GM18520 (cell line): ENCODE measurements around the gene PAK5.

Experiments
- ATAC-seq: cut with Tn5 transposase; IDR thresholded peaks from one replicate; pipeline ENCODE4 v1.9.1; 2021; ENCODE audit not compliant: unreplicated experiment

Gene PAK5

DNA sequence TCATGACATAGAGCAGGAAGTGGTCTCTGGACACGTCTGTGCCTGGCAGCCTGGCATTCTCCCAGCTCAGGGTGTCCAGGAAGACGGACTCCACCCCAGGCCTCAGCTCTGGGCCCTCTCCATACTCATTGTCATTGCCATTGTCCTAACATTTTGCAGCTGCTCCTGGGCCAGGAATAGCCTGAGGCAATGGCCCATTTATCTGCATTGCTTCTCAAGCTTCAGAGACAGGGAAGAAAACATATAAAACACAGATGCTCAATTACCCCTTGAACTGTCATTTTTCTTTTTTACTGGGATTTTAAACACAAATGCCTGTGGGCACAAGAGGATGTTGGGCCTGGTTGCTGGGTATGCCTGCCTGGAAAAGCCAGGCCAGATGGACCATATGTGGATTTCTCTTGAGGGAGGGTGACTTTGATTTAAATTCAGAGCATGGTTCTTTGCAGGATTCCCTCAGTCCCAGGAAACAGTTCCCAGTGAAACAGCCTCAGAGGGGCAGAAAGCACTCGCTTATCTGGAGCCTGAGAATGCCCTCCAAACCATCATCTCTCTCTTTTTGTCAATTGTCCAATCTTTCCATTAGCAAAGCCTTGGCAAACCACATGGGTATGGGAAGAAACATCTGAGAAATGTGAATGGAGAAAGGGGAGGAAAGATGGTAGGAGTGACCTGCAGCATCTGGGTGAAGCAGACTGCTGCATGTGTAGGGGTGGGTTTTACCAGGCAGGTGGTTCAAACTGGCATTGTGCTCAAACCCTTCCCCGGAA lies 306.6 kb downstream of the PAK5 start:
- no peak for ATAC-seq

DNA sequence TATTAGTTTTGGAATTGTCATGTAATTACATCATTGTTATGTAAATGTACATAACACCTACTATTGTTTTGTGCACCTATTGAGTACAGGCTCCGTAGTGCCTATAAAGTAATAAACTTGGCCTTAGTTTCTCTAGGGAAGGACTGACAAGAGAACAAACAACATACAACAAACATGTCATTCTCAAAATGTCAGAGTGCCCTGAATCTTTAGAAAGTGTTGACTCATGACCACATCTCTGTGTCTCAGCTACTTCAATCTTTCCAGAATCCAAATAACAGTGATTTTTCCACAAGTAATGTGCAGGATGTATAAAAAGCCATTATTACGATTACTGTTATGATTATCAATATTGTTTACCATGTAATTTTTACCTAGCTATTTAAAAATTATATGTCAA lies 307.3 kb downstream of the PAK5 start:
- no peak for ATAC-seq

DNA sequence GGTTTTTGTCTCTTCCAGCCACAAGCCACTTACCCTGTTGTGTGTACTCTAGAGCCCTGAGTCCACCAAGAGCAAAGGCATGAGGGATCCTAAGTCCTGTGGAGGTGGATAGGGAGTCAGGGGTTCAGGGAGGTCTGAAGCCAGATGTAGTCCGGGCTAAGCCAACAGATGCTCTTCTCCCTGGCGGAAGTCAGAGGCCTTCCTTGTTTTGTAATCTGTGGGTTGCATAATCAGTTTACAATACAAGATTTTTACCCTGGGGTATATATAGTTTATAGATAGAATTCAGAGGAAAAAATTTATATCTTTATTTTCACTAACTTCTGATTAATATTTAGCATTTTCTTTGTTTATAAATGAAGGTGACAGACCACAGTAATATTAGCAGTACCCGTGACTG lies 315.2 kb downstream of the PAK5 start:
- no peak for ATAC-seq

DNA sequence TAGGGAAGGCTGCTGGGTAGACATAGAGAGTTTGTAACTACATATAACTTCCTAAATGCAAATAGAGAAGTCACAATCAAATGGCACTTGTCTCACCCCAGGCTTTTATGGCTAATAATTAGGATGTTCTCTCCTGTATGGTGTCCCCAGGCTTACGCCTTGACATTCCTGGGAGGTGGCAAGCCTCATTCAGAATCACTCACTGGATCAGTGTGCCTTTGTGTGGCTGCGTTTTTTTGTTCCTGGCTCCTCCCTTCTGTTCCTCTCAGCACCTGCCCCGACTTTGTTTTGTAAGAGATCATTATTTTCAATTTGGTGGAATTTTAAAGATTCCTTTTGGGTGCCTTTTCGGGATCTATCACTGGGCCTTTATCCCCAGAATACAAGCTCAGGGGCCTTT lies 318.8 kb downstream of the PAK5 start:
- ATAC-seq = no peak

DNA sequence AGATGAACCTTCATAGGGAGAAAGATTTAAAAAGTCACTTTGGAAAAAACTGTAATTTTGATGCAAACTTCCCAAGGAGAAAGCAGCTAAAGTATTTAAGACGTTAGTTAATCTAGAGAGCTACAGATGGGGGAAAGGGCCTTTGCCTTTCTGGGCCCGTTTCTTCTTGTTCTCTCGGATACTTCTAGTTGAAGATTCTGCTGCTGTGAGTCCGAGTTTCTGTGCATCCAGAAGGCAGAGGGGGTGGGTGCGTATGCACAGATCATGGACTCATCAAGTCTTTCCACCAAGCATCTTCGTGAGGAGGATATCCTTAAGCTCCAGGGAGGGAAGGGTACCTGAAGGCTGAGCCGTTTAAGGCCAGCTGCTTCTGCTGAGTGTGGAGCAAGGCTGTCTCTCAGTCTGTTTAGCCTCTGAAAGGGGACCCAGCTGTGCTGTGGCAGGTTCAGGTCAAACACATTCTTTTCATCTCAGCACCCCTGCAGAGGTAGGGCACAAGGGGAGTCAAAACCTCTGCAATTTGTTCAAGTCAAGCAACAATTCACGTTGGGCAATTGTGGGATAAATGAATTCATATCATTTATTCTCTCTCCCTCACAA lies 320.2 kb downstream of the PAK5 start:
- ATAC-seq = no peak

DNA sequence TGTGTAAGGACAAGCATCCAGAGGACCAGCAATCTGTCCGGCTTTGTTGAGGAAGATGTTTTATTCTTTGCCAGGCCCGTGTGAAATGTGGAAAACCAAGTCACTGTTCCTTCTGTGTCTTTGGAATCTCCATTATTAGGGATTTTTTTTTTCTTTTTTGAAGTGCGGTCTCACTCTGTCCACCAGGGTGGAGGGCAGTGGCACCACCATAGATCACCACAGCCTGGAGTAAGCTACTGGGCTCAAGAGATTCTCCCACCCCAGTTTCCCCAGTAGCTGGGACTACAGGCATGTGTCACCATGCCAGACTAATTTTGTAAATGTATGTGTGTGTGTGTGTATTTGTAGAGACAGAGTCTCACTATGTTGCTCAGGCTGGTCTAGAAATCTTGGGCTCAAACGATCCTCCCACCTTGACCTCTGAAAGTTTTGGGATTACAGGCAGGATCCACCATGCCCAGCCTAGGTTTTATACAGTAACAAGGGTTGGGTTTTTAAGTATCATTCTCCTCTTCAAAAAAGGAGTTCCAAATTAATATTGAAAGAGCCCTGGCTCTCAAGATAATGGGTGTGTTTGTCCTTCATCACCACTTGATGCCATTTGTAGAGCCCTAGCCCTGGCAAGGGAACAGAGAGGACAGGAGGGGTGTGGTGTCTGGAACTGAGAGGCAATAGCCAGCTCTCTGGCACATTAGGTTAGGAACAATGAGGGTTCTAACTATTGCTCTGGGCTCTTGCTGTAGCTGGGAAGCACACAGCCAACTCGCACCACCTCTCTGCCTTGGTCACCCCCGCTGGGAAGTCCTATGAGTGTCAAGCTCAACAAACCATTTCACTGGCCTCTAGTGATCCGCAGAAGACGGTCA lies 321.3 kb downstream of the PAK5 start:
- ATAC-seq = no peak

DNA sequence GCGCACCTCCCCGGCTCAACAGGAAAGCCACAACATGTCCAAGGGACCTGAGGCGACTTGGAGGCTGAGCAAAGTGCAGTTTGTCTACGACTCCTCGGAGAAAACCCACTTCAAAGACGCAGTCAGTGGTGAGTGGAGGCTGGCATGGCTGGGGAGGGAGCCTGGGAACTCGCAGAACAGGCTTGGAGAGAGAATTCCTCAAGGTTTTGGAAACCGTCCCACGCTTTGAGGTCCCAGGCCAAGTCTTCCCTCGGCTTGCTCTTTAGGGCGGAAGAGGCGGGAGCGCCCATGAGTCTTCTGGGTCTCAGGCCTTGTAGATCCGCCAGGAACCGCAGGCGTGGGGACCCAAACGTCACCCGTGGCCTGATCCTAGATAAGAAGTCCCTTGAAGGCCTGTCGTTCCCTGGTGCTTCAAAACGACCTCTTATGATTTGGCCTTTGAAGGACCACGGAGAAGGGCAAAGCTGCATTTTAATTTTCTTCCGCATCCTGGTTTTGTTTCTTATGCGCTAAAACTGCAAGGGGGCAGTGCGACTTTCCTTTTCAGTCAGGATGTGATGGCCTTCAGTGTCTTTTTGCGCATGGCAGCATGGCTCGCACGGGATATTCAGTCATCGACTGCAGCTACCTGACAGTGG lies 322.5 kb downstream of the PAK5 start:
- no peak for ATAC-seq

DNA sequence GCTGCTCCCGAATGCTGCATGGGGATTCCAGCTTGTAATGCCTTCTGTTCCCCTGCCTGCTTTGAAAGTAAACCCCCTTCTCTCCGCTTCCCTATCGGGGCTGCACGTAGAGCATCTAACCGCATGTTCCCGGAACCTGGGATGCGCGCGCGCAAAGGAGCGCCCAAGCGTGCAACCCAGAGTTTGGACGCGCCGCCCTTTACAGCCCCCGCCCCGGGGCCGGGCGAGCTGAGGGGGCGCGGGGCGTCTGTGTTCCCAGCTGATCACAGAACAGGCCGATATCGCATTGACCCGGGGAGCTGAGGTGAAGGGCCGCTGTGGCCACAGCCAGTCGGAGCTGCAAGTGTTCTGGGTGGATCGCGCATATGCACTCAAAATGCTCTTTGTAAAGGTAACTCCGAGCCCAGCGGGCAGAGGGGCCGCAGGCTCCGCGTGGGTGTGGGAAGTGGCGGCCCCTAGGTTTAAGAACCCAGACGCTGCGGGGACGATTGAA lies 323.1 kb downstream of the PAK5 start:
- no peak for ATAC-seq

DNA sequence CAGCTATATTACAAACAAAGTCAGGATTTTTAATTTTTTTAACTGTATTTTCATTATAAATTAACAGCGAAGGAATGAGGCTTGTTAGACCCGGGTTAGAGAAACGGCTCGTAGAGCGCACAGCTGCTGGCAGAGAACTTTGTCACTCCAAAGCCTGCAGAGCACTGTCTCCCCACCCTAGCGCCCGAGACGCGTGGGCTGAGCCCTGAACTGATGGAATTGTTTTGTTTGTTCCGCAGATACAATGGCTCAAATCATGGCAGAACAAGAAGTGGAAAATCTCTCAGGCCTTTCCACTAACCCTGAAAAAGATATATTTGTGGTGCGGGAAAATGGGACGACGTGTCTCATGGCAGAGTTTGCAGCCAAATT lies 323.7 kb downstream of the PAK5 start:
- no peak for ATAC-seq

DNA sequence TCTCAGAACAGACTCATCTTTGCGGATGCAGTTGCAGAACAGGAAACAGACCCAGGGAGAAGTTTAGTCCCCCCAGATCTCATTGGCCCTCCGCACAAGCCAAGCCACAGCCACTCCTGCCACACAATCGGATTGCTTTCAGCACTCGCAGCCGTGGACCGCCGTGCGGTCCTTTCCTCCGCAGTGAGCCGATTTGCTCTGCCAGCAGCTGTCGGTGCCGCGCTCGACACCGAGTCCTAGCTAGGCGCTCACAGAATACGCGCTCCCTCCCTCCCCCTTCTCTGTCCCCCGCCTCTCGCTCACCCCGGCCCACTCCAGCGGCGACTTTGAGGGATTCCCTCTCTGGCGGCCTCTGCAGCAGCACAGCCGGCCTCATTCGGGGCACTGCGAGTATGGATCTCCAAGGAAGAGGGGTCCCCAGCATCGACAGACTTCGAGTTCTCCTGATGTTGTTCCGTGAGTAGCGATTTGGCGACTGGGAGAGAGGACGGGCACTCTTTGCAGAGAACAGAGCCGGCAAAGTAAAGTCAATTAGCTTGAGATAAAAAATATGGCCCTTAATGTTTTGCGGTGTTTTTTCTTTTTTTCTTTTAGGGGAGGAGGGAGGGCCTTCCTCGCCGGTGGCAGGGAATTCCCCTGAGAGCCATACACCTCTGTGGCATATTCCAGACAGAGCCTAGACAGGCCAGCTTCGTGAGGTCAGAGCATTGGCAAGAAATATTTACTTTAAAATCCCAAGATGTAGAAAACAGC lies 324.2 kb downstream of the PAK5 start, which contains the start of gene LAMP5:
Gene LAMP5 (plus strand): TSS at position 130 of the 753 bp plus-strand sequence. CDS start 263 bp downstream, at position 393.
- no peak for ATAC-seq

DNA sequence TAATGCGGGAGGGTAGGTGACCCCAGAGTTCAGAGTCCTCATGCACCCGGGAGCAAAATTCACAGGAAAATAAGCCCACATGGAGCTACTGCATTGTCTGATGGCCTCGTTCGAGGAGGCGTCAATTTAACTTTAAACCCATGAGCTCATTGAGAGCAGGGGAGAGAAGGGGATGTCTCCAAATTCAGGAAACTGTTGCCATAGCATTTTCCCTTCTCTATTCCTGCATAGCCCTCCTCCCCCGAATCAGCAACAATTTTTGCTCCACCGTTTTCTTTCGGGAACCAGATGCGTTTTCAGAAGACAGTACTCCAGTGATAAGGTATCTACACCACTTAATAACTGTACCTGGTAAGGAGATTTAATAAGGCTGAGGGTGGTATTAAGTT lies 324.8 kb downstream of the PAK5 start:
- no peak for ATAC-seq

DNA sequence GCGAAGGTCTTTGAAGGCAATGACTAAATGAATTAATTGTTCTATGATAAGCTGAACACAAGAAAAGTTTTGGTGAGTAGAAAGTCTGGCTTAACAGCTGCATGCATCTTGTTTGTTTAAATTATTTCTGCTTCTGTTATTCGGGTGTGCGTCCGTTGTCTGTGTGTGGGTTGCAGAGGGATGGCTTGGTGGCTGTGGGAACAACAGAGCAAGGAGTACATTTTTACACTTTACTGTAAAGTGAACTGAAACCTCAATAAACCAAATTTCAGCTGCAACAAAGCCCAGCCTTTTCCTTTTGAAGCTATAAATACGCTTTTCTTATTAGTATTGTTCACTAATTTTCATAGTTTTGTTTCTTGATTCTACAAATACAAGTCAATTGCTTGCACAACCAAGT lies 328.0 kb downstream of the PAK5 start:
- no peak for ATAC-seq

DNA sequence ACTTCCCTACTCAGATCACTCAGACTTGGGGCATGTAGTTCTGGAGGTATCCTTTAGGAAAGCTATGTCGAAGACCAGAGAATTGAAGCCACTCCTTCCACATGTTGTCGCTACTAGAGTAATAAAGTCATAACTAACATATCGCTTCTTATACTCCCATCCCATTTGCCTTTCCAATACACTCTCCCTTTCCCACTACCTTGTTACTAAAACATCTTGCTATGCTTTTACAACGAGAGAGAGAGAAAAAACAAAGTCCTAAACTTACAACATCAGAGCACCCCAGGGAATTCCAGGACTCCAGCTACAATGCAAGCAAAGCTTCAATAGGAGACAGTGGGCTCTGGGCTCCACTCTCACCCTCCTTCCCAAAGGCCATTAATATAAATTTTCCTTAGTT lies 329.6 kb downstream of the PAK5 start:
- ATAC-seq = no peak

DNA sequence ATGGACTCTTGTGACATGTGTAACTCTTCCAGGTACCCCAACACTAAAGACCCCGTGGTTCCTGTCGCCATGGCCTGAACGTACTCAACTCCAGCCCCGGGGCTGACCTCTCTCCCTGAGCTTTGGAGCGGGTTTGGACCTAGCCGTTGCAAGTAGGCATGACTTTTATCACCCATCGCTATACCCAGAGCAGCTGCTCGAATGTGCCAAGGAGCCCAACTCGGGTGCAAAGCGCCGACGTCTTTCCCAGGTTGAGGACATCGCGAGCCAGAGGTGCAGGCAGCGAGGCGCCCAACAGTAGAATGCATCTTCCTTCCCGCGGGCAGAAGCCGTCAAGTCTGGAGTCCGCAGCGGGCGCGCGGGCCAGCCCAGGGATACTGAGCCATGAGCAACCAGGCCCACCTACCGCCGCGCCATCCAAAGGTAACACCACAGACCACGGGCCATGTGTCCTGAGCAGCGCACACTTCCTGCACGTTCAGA lies 330.1 kb downstream of the PAK5 start:
- ATAC-seq = no peak

DNA sequence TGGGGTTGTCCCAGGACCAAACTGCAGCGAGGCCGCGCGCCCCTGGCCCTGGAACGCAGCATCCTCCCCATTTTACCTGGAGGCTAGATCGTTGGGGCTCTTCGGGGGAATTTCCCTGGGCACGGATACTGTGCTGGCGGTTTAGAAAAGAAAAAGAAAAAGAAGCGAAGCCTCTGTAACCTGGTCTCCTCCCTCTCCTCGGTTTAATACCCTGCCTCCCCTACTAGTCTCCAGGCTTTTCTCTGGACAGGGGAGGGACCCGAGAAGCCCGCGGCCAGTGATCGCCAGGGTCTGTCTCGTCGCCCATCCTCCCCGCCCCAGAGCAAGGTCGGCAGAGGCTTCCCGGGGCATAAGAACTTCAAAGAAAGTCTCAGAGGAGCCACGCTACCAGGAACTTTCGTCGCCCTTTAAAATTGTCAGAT lies 330.6 kb downstream of the PAK5 start:
- ATAC-seq = no peak

DNA sequence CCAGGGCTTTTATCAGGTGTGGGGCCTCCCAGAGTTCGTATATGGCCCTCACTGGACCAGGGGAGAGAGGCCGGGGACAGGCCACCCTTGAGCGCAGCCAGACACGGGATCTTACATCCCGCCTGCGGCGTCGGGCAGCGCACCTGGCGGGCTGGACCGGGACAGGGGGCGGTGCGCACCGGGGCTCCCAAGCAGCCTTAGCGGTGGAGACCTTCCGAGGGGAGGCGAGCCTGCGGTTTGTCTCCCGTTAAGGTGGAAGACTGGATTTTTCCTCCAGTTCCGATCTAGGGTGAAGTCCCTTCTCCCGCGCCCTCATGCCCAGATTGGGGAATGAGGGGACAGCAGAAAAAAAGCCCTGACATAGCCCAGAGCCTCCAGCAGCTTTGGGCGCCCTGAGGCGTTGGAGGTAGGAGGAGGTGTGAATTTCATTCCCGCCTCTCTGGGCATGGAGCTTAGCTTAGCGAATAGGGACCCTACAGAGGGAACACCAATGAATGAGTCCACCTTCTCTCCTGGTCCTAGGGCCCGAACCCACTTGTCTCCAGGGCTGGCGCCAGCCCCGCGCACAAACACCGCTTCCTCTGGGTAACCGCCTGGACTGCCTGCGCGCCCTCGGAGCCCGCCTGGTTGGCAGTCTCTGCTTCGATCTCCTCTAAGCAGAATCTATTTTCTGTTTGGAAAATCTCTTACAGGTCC lies 331.2 kb downstream of the PAK5 start:
- no peak for ATAC-seq

DNA sequence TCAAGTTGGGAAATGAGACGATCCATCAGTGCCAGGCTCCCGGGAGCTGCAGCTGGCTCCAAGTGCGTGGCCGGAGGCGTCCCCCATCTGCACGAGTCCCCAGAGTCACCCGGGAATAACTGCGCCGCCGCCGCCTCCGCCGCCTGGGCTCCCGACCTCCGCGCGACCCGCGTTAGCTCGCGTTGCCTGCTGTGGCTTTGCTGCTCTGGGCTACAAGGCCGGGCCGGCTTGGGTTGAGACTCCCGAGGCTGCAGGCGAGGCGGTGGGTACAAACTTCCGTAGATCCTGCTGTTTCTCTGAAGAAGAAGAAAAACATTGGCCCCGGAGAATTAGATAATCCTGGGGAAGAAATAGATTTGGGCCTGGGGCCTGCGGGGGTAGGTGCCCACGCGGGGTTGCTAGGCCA lies 331.9 kb downstream of the PAK5 start:
- no peak for ATAC-seq

DNA sequence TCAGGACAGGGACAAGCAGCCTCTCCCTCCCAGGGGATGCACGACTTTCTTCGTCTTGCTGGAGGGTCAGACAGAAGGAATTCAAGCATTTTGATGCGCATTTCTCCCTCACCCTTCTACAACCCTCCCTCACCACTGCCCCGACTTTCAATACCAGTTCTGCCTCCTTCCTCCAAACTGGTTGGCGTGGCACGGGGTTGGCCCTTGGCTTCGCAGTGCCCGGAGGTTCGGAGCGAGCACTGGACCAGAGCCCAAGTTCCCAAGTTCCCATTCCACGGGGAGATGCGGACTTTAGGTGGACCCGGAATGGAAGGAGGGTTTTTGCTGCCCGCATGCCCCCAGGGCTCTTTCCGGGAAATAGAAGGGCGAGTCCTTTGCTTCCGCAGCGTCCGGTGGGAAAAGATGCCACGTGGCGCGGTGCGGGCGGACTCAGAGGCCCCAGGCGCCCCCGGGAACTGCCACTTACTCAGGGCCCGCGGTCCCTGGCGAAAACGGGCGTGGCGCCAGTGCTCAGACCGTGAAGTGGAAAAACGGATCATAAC lies 332.5 kb downstream of the PAK5 start:
- no peak for ATAC-seq

DNA sequence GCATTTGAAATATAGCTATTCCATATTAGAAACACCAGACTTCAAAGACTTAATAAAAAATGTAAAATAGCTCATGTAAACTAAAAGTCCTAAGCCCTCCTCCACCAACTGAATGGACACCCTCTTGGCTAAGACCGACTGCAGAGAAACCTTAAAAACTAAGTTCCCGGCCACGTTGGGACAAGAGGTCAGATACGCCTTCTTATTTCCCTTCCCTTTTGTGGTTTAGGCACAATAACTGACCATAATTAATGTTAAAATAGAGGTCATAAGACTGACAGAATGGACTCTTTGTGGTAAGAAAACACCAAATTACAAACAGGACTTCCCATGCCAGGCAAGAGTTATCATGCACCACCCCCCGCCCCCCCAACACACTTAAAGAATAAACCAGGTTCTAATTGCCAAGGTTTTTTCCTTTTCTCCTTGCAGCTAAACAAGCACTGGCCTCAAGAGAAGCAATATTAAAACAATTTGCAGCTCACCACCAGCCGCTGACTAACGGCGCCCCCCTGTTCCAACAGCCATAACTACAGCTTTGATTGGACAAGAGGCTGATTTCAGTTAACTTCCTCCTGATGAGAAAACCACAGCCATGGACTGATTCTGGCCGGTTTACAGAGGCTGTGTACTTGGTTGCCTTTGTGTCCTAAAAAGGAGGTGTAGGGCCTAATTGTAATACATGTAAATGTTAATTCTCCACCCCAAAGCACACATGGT lies 335.2 kb downstream of the PAK5 start:
- ATAC-seq = no peak
